ENCODE results near the gene HPS1.

Gene HPS1

DNA sequence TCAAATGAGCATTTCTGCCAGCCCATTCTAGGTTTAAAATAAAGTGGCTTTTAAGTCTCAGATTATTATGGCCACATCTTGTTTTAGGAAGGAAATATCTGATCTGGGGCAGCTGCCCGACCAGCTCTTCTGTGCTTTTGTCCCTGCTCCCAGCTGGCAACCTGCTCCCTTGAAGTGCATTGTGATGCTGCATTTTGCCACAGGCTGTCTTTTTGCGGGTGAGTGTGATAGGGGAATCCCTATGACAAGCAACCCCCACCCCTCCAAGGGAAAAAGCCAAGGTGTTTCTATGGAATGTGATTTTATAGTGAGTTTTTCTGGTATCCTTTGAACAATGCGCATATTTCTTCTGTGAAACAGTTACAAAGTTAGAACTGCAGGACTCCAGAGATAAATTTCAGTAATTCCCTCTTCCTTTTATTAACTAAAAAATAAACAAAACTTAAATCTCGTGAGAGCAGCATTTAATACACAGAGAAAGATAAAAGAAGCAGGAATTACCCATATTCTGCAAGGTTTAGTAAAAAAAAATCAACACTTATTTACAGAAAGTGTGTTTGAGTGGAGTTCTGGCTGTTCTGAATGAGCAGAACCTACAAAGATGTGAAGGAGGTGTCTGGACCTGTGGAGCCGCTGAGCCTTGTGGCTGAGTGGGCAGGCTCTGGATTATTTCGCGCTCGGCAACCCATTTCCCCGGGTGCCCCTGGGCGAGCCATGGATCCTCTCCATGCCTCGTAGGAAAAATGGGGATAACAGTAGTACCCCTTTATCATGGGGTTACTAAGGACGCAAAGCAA lies 10.1 kb upstream of the HPS1 start:
- no peak for DNase-seq (ENCODE audit: low read depth)
- H3K4me3 ChIP-seq (ENCODE audit: low read depth, low read length), result no peak overlapping the region
- TF ChIP-seq, protein P1, sequence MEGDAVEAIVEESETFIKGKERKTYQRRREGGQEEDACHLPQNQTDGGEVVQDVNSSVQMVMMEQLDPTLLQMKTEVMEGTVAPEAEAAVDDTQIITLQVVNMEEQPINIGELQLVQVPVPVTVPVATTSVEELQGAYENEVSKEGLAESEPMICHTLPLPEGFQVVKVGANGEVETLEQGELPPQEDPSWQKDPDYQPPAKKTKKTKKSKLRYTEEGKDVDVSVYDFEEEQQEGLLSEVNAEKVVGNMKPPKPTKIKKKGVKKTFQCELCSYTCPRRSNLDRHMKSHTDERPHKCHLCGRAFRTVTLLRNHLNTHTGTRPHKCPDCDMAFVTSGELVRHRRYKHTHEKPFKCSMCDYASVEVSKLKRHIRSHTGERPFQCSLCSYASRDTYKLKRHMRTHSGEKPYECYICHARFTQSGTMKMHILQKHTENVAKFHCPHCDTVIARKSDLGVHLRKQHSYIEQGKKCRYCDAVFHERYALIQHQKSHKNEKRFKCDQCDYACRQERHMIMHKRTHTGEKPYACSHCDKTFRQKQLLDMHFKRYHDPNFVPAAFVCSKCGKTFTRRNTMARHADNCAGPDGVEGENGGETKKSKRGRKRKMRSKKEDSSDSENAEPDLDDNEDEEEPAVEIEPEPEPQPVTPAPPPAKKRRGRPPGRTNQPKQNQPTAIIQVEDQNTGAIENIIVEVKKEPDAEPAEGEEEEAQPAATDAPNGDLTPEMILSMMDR (conservative IDR thresholded peaks at IDR 0.05; ENCODE audit: low read depth, low read length), result no peak

DNA sequence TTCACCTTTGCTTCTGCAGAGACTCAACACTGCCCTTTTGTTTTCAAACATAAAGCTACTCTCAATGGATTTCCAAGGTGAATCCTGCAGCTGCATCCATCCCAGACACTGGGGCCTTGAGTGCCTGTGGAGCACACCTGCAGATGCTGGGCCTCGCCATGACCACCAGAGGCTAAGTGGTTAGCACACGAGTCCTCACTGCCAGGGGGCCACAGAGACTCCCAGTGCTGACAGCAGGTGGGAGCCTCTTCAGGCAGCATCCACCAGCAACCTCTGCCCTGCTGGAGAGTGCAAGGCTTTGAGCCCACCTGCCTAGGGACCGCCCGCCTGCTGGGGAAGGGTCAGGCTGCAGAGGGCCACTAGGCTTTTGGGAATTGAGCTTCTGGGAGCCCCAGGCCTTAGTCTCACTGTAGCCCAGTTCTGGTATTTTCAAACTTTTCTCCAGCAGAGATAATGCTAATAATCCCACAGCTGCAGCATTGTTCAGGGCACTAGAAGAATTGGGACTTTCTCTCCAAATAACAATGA lies 9.4 kb upstream of the HPS1 start:
- H3K4me3 ChIP-seq (ENCODE audit: low read depth, low read length), result no peak overlapping the region
- TF ChIP-seq, protein P1 (conservative IDR thresholded peaks at IDR 0.05; ENCODE audit: low read depth, low read length), result no peak
- DNase-seq (ENCODE audit: low read depth), result no peak

DNA sequence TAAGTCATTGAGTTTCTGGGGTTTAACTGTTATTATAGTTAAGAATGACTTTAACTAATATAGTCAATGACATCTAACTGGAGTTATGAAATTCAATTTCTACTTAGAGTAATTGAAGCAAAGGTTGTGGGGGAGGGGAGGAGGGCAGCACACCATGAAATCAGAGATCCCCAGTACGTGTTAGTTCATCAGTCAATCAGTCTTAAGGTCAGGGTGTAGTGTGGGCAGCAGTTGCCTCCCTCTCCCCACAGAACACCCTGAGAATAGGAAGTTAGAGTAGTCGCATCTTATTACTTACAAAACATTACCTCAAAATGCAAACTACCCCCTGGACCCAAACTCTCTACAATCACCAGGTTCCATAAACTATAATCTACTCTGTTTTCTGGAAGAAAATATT lies 7.0 kb upstream of the HPS1 start:
- no peak for DNase-seq (ENCODE audit: low read depth)
- TF ChIP-seq, protein P1 (conservative IDR thresholded peaks at IDR 0.05; ENCODE audit: low read depth, low read length), result no peak
- H3K4me3 ChIP-seq (ENCODE audit: low read depth, low read length), result no peak overlapping the region

DNA sequence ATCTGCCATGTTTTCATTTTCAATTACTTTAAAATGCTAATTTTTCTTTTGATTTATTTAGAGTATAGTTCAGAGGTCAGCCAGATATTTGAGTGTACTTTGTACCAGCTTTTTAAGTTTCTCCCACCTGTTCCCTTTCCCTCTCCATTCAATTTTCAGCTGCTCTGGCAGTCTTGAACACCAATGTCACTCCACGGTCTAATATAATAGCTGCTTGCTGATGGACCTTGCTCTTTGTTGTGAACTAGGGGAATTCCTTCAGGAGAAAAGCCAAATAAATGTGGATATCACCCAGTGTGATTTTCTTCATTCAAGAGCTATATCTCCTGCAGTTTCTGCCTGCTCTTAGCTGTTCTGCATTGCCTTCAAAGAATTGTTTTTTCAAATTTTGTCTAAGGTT lies 3.9 kb upstream of the HPS1 start:
- TF ChIP-seq, protein P1 (conservative IDR thresholded peaks at IDR 0.05; ENCODE audit: low read depth, low read length), result no peak
- no peak for DNase-seq (ENCODE audit: low read depth)
- no peak overlapping the region for H3K4me3 ChIP-seq (ENCODE audit: low read depth, low read length)

DNA sequence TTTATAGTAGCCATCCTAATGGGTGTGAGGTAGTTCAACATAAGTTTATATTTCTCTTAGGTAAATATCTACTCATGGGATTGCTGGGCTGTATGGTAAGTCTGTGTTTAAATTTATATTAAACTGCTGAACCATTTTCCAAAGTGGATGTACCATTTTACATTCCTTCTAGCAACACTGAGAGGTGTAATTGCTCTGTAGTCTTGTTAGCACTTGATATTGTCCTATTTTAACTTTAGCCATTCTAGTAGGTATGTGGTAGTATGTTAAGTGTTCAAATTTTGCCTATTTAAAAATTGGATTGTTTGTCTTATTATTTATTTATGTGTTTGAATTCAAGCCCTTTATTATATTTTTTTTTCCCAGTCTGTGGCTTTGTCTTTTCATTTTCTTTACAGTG lies 2.6 kb upstream of the HPS1 start:
- DNase-seq (ENCODE audit: low read depth), result no peak
- no peak overlapping the region for H3K4me3 ChIP-seq (ENCODE audit: low read depth, low read length)
- TF ChIP-seq, protein P1 (conservative IDR thresholded peaks at IDR 0.05; ENCODE audit: low read depth, low read length), result no peak

DNA sequence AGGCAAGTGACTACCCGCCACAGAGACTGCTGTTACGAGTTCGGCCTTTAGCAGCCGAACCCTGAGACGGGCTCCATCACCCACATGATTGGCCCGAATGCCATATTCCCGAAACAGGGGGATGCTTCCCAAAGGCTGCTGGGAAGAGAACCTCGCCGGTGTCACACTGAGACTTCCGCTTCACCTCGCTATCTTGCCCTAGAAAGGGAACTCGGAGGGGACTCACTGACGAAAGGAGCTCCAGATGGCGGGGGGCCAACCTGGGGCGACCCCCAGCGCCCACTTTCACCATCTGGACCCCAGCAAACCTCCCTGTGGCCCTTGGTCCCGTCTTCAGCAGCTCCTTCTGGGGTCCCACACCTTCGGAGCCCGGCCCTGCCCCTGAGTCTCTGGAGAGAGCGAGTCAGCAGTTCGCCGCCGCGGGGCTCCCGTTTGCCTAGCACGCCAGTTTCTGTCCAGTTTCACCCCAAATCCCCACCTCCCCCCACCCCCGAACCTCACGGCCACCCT lies 529 bp downstream of the HPS1 start:
- TF ChIP-seq, protein P1 (conservative IDR thresholded peaks at IDR 0.05; ENCODE audit: low read depth, low read length), result no peak
- H3K4me3 ChIP-seq (ENCODE audit: low read depth, low read length), result peak overlapping the region; percentile 93
- peak; percentile 37 for DNase-seq (ENCODE audit: low read depth)
